Stimulated activated naive CD4-positive, alpha-beta T cell treated with Interleukin-2 at 50 U/mL for 16 hours (primary cell): ENCODE measurements around the gene BICD1.

Experiments
- DNase-seq: peaks from one replicate; lab custom pipeline; 2025; lab: John Stamatoyannopoulos, UW

The BICD1 gene

DNA sequence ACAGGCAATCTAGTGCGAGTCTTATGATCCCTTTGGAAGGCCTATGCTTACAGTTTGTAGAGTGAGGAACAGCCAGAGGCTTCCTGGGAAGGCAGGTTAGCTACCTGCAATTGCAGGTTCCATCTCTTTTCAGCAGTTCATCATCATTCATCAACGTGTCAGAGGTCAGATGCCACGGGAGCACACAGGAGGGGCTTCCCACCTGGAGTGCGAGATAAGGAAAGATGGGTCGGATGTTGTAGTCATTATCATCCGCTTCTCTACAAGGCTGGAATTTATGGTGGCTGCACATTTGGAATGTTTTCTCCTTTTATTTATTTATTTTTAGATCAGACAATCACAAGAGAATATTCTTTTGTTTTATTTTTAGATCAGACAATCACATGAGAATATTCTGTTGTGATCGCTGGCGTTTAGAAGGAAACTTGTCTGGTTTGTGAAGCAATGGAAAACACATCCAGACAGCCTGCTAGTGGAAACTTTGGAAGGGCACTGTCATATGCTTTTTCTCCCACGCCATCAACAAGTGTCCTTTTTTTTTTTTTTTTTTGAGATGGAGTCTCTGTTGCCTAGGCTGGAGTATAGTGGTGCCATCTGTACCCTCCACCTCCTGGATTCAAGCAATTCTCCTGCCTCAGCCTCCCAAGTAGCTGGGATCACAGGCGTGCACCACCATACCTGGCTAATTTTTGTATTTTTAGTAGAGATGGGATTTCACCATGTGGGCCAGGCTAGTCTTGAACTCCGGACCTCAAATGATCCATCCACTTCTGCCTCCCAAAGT, 1.9 kb upstream of the BICD1 start:
- DNase-seq = no peak

DNA sequence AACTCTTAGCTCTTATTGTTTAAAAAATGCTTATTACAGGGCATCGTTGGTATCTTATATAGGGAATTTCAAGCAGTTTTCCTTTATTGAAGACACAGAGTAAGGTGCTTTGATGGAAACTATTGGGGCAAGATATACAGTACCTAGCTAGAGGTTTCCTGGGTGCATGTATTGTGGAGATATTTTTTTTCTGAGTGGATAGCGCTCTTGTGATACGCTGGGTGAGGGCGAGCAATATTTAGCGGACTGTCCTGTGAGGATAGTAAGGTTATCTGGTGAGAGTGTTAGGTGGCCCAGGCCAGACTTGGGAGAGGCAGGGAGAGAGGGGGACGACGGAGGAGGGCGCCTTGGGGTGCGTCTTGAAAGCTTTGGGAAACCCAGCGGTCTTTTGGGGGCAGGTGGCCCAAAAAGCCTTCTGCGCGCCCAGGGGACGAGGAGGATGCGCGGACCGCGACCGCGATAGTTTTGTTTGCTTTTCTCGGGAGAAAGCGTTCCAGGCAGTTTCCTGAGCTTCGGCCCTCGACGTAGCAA, 596 bp upstream of the BICD1 start:
- DNase-seq = peak; percentile 32

GRCh38 chr12:32107359-32108267, 966 bp downstream of the BICD1 start:
- peak; percentile 29 for DNase-seq

- DNase-seq = no peak
These were observed 2.1 kb downstream of the BICD1 start for GRCh38 chr12:32108787-32109186.

DNA sequence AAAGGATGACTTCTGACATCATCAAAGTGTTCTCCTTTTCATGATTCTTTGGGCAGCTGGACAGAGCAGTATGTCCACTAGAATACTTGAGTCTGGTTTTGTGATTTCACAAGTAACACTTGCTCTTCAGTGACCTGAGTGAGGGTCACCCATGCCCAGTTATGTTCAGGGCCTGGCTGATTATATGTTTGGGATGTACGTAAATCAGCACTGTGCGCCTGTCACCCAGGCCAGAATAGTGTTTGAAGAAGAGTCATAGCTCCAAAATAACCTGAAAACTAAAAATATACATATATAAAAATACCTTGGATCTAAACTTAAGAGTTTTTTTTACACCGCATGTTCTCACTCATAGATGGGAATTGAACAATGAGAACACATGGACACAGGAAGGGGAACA, 3.8 kb downstream of the BICD1 start:
- DNase-seq = no peak

DNA sequence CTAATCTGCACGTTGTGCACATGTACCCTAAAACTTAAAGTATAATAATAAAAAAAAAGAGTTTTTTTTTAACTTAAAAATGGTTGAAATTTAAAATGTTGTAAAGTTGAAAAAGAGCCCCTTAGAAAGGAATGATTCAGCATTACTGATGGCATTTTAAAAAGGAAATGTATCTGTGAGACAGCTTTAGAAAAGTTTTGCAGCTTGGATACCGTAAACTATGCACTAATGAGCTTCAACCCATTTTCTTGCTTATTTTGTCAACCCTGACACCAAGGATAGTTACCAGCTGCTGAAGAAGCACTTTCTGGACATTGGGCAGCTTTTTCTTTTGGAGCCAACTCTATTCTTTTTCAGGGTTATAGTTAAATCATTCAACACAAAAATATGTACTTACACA, 4.3 kb downstream of the BICD1 start:
- DNase-seq = no peak

DNA sequence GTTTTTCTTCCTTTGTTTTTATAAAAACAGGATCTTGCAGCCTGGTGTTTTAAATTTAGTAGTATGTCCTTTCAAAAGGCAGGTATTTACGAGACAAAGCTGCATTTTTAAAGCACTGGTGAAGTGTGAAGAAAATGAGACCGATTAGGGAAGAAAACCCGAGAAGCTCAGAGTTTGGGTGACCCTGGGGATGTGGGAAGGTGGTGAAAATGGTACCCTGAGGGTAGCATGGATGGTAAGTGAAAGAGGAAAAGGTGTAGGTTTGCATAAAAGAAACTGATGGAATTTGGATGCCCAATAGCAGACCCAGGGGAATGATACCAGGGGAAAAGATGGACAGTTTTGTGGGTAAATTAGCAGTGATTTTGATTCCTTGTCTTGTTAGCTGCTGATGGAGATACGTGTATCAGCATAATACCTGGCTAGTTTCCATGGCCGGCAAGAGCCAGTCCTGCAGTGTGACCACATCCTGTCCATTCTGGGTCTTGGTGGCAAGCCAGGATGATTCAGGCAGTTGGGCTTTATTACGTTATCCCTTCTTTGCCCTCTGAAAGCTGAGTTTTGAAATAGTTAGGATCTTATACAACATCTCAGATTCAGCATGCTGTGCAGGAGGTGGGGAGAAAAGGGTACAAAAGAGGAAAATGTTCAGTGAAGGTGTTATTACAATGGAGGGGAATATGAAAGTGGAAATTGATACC, 8.9 kb downstream of the BICD1 start:
- no peak for DNase-seq

GRCh38 chr12:32116897-32117296, 10.2 kb downstream of the BICD1 start:
- DNase-seq = no peak

GRCh38 chr12:32117316-32117715, 10.7 kb downstream of the BICD1 start:
- no peak for DNase-seq

GRCh38 chr12:32118806-32119205, 12.2 kb downstream of the BICD1 start:
- no peak for DNase-seq

- DNase-seq = no peak
These were observed 13.8 kb downstream of the BICD1 start for GRCh38 chr12:32120419-32120818.

- DNase-seq = no peak
These were observed 18.0 kb downstream of the BICD1 start for GRCh38 chr12:32124637-32125036.

DNA sequence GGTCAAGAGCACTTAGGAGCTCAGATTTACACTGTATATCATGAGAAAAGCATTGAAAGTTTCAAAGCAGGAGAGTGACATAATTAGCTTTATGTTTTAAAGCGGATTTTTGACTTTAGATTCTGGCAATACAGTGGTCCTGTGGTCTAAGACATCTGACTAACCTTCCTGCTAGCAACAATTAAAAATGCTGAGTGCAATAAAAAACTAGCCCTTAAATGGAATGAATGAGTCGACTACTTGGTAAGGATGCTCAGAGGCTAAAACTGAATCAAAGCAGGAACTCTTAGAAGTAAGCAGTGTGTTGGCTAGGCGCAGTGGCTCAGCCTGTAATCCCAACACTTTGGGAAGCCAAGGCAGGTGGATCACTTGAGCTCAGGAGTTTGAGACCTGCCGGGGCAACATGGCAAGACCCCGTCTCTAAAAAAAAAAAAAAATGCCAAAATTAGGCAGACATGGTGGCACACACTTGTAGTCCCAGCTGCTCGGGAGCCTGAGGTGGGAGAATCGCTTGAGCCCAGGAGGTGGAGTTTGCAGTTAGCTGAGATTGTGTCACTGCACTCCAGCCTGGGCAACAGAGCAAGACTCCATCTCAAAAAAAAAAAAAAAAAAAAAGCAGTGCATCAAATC, 18.9 kb downstream of the BICD1 start:
- DNase-seq = no peak

DNA sequence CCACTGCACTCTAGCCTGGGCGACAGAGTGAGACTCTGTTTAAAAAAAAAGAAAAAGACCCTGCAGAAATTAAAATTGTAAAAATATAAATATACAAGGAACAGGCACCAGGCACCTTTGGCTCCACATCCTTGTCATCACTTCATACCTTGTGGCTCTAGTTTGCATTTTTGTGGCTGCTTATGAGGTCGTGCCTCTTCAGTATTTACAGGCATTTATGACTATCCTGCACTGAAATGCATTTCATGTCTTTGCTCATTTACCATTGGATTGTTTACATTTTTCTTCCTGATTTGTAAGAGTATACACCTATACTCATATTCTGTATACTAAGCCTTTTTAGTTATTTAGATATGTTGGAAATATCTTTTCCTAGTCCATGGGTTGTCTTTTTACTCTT, 20.1 kb downstream of the BICD1 start:
- no peak for DNase-seq

DNA sequence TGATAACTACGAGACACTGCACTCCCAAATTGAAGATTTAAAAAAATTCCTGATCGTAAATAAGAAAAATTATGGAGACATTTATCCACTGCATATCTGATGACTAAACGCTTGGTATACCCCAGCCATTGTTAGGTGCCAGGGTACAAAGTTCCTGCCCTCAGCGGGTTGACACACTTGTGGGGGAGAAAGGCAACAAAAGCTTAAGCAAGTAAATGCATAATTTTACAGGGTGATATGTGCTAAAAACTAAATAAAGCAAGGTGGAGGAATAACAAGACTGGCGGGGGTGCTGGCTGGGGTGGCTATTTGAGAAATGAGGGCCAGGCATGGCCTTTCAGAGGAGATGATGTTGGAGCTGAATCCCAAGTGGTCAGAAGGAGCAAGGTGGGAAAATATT, 25.0 kb downstream of the BICD1 start:
- DNase-seq = no peak

DNA sequence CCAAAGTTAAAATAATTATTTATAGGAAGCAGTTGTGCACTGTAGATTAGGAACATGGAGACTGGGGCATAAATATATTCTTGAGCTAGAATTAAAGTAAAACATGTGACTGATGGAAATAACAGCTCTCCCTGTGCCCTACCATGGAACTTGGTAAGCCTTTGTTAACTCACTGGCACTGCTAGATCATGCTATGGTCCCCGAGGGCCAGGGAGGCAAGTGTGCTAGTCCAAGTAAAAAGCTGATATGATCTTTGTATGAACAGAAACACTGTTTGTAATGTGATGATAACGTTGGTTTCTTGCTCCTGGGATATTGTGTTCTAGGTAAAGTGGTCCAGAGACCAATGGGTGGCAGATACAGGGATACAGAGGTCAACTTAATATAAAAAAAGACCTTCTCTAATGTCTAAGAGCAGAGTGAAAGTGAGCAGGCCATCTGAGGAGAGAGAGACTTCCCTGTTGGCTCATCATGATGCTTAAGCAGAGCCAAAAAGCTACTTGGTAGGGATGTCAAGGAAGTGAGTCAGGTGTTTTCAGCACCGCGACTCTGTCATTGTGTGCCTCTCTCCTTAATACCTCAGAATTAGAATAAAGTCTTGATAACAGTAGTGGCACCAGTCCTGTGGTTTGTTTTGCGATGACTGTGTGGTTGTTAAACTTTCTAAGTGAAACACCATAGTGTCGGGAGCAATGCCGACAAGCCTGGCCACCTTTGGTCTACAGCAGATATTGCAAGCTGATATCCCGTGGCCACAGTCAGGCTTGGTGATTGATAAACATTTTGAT, 27.6 kb downstream of the BICD1 start:
- peak; percentile 59 for DNase-seq

GRCh38 chr12:32135967-32136366, 29.3 kb downstream of the BICD1 start:
- no peak for DNase-seq

GRCh38 chr12:32136404-32136803, 29.8 kb downstream of the BICD1 start:
- DNase-seq = no peak

GRCh38 chr12:32139064-32139421, 32.4 kb downstream of the BICD1 start:
- DNase-seq = no peak

- no peak for DNase-seq
These were observed 34.2 kb downstream of the BICD1 start for GRCh38 chr12:32140877-32141276.

GRCh38 chr12:32145096-32145495, 38.4 kb downstream of the BICD1 start:
- DNase-seq = no peak
